GM11168 (cell line): ENCODE measurements around the gene MBOAT7.
"Not testable (repeated sequence)": the region's sequence is repeated elsewhere in the genome, so short reads cannot be mapped to it uniquely, and the experiment has no call there.

Experiments used
- in situ Hi-C: fragments of 300-500 bp; cut with MboI; formaldehyde crosslinking; loops from one replicate; pipeline ENCODE4 v1.12.0; 2022; ENCODE audit warnings: low sequenced_read_pairs; ENCODE audit not compliant: unreplicated experiment

The MBOAT7 gene

GRCh38 chr19:54209811-54210494 lies 20.6 kb upstream of the MBOAT7 start:
- in situ Hi-C loops = no loop called here

- in situ Hi-C loops = no loop called here
Measured at GRCh38 chr19:54209058-54209810, 19.9 kb upstream of the MBOAT7 start.

GRCh38 chr19:54208784-54209057 lies 19.3 kb upstream of the MBOAT7 start:
- in situ Hi-C loops = no loop called here

- in situ Hi-C loops = no loop called here
Measured at GRCh38 chr19:54207983-54208783, 18.8 kb upstream of the MBOAT7 start.

DNA sequence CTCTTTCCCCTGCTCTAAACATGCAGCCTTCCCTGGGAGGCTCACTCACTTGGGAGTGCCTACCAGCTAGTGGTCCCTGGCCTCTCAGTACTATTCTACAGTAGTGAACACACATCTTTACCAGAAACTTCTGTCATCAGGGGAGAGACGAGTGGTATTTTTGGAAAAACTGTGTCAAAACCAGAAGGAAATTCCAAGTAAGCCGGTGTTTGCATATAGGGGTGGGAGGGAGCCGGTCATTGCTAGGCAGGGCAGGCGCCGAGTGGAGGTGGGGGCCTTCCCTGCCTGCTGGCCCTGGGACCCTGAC lies 18.2 kb upstream of the MBOAT7 start:
- in situ Hi-C loops = no loop called here

GRCh38 chr19:54207193-54207592 lies 17.8 kb upstream of the MBOAT7 start:
- in situ Hi-C loops = not testable (repeated sequence)

GRCh38 chr19:54206831-54207177 lies 17.4 kb upstream of the MBOAT7 start:
- in situ Hi-C loops = no loop called here

DNA sequence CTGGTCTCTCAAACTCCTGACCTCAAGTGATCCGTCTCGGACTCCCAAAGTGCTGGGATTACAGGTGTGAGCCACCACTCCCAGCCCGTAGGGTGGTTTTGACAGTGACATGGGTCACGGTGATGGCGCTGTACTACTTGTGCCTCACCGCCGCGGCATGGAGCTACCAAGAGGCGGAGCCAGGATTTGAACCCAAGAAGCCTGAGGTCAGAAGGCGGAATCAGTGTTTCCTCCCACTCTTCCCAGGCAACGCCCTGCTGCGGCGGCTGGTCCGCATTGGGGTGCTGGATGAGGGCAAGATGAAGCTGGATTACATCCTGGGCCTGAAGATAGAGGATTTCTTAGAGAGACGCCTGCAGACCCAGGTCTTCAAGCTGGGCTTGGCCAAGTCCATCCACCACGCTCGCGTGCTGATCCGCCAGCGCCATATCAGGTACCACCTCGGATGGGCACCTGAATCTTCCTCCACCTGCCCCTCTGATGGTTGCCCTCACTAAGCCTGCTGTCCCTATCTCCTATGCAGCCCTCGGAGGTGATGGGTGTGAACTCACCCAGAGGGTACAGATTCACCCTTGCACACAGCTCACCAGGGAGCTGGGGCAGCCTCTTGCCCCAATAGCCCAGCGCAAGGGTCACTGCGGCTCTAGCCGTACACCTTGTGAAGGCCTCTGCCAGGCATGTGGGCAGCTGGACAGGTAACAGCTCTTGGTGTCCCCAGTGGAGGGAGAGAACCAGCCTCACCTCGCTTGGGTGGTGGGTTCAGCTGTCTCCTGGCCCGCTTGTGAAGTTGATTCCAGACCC lies 16.9 kb upstream of the MBOAT7 start:
- in situ Hi-C loops = no loop called here

DNA sequence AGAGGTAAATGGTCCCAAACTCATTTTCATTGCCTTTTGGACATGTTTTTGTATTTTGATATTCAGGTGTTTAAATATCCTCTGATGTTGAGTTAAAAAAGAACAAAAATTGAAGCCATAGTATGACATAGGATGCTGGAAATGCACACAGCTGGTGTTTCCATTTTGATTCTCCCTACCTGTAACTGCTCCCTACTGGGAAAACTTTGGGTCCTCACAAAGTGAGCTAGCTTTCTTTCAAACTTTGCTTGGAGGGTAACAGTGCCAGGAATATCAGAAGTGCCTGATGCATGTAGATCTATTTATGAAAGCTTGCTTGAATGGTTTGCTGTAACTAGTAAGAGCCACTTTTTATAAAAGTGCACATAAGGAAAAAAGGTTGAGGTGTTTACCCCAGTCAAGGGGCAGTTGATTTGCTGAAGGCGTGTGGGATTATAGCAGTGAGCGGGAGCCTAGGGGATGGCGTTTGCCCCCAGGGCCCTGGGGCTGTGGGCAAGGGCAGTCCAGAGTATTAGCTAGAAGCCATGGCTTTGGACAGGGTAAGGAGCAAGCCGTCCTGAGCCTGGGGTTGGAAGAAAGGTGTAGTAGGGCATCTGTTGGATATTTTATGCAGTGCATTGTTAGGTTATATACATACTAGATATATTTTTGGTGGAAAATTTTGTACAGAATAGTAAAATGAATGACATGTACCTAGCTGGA lies 15.5 kb upstream of the MBOAT7 start:
- in situ Hi-C loops = no loop called here

DNA sequence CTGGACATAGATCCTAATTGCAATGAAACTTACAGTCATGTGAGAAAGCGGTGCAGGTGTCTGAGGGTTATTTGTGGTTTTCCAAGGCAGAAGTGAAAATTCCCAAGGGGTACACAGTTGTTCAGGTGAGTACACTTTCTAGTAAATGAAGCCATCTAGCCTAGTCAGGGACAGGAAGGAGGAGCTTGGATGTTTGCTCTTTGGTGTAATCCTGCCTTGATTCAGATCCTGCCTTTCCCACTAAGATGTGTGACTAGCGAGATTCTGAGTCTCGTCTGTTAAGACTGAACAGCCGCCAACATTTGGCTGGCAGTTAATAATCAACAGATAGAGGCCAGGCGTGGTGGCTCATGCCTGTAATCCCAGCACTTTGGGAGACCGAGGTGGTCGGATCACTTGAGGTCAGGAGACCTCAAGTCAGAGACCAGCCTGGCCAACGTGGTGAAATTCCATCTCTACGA lies 13.8 kb upstream of the MBOAT7 start:
- in situ Hi-C loops = no loop called here

DNA sequence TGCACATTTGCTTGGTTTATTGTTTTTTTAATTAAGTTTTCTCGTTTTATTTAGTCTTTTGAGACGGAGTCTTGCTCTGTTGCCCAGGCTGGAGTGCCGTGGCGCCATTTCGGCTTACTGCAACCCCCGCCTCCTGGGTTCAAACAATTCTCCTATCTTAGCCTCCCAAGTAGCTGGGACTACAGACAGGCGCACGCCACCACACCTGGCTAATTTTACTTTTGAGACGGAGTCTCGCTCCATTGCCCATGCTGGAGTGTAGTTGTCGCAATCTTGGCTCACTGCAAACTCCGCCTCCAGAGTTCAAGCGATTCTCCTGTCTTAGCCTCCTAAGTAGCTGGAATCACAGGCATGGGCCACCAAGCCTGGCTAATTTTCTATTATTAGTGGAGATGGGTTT lies 12.6 kb upstream of the MBOAT7 start:
- in situ Hi-C loops = no loop called here

DNA sequence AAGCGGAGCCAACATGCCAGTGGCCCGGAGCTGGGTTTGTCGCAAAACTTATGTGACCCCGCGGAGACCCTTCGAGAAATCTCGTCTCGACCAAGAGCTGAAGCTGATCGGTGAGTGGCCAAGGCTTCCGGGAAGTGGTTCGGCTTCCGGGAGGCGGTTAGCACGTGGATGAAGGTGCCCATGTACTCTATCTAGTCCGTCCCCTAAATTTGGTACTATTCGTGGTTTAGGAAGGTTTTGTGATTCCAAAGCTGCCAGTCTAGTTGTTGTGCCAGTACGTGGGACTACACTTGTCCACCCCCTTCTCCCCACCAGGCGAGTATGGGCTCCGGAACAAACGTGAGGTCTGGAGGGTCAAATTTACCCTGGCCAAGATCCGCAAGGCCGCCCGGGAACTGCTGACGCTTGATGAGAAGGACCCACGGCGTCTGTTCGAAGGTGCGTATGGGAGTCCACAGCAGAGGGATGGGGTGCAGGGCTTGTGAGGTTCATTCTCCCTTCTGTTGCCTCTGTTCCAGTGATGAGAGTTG lies 11.9 kb upstream of the MBOAT7 start:
- in situ Hi-C loops = no loop called here

DNA sequence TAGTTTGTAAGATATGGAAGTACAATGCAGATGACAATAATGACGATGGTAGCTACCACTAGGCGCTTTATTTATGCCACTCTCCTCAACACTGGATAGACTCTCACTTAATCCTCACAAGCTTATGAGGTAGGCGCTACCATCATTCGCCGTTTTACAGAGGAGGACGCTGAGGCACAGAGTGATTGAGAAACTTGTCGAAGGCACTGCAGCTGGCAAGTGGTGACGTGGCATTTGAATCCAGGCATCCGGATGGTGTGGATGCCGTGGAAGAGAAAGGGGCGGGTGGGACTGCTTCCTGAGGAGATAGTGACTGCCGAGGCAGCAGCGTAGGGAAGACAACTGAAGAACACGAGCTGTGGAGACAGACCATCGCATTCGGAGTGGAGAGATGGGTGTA lies 10.0 kb upstream of the MBOAT7 start:
- in situ Hi-C loops = no loop called here

DNA sequence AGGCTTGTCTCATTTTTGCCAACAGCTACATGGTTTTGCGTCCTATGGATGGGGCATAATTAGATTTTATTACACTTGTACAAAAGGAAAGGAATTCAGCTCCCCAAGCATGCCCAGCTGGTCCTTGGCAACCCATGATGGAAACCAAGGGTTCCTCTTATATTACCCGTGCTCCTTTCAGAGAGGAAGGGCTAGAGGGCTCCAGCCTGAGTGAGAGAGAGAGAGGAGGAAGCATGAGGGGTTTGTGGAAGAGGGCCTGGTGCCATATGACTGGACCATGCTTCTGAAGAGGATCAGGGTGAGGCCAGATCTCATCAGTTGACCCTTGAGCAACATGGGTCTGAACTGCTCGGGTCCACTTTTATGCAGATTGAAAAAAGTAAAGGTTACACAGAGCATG lies 7.7 kb upstream of the MBOAT7 start:
- in situ Hi-C loops = no loop called here

DNA sequence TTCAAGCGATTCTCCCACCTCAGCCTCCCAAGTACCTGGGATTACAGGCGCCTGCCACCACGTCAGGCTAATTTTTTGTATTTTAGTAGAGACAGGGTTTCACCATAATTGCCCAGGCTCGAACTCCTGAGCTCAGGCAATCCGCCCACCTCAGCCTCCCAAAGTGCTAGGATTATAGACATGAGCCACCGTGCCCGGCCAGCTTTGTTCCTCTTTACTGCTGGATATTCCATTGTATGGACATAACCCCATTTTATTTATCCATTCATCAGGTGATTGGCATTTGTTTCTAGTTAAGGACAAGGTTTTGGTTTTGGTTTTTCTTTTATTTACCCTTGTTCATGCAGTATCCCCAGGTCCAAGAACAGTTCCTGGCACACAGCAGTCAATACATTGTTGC lies 7.2 kb upstream of the MBOAT7 start:
- in situ Hi-C loops = no loop called here

DNA sequence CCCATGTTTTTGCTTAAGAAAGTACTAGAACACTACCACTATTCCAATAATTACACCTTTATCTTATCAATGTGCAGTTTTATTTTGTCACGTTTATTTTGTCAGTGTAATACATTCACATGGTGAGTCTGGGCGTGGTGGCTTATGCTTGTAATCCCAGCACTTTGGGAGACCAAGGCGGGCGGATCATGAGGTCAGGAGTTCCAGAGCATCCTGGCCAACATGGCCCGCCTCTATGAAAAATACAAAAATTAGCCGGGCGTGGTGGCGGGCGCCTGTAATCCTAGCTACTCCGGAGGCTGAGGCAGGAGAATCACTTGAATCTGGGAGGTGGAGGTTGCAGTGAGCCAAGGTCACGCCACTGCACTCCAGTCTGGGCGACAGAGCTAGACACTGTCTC lies 5.1 kb upstream of the MBOAT7 start:
- in situ Hi-C loops = not testable (repeated sequence)

- in situ Hi-C loops = no loop called here
Measured at GRCh38 chr19:54193011-54193410, 3.6 kb upstream of the MBOAT7 start.

GRCh38 chr19:54191811-54192453 lies 2.6 kb upstream of the MBOAT7 start:
- in situ Hi-C loops = no loop called here

DNA sequence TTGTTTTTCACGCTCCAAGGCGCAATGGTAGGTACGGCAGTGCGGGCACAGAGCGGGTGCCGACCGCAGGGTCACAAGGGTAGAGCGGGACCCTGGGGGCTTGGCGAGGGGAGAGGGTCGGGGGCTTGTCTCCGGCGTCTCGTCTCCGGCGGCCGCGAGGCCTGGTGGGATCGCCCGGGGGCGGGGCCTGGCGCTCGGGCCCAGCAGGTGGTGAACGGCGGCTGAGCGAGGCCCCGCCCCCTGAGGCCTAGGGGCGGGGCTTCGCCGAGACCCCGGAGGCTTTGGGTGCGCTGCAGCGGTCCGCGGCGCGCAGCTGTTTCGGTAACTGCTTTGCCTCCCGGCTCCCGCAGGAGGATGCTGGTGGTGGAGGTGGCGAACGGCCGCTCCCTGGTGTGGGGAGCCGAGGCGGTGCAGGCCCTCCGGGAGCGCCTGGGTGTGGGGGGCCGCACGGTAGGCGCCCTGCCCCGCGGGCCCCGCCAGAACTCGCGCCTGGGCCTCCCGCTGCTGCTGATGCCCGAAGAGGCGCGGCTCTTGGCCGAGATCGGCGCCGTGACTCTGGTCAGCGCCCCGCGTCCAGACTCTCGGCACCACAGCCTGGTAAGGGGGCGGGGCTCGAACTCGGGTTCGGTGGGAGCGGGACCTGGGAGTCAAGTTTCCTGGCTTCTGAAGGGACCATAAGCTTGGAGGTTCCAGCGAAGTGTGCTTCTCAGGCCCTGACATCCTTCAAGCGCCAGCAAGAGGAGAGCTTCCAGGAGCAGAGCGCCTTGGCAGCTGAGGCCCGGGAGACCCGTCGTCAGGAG lies 1.8 kb upstream of the MBOAT7 start, which contains the start of gene TSEN34:
Gene TSEN34 (plus strand): TSS at position 298 of the 800 bp plus-strand sequence. CDS start 57 bp downstream, at position 355.
- in situ Hi-C loops = no loop called here
